IMR-90 (cell line): Measurements from ENCODE around the gene HOXD8. TPM values are rescaled to one million over a fixed set of nuclear protein-coding genes. Genes with fewer than 3 reads are reported as not detected.

Experiments
- ATAC-seq: fragments of 200-7000 bp; cut with Tn5 transposase; 2 replicates; pipeline ENCODE4 v1.9.1; 2020; ENCODE audit warnings: low read depth, mild to moderate bottlenecking, moderate library complexity
- BruUV-seq: library from RNA; stranded (reverse); fragments of 400-500 nt; replicated peaks from 2 replicates; lab custom pipeline; 2021; lab: Mats Ljungman, UMichigan
- CTCF ChIA-PET: fragments of 300-600 bp; formaldehyde crosslinking; extraction: SDS; loops from one replicate; lab custom pipeline; 2021; ENCODE audit warnings: antibody characterized with exemption; lab: Yijun Ruan, JAX
- POLR2A ChIA-PET: fragments of 300-600 bp; sonication (Branson Sonifier 250); formaldehyde crosslinking; loops from one replicate; lab custom pipeline; 2022; ENCODE audit warnings: antibody characterized with exemption; ENCODE audit not compliant: unreplicated experiment; lab: Charles Lee
- DNase-seq: peaks from one replicate; pipeline ENCODE4 v3.0.0; 2013
- H2AFZ ChIP-seq: replicated peaks from 2 replicates; pipeline ENCODE3; 2013; ENCODE audit warnings: low read length, mild to moderate bottlenecking; ENCODE audit not compliant: poor library complexity
- H2AK5ac ChIP-seq: 2 replicates; pipeline ENCODE4 v1.6.1; 2013; ENCODE audit warnings: low read depth, low read length, inconsistent platforms
- H2AK9ac ChIP-seq: replicated peaks from 2 replicates; pipeline ENCODE3; 2013; ENCODE audit warnings: mild to moderate bottlenecking, low read depth, low read length, moderate library complexity; ENCODE audit not compliant: poor library complexity
- H2BK120ac ChIP-seq: 2 replicates; pipeline ENCODE4 v1.6.1; 2013; ENCODE audit warnings: low read depth, low read length, inconsistent platforms
- H2BK15ac ChIP-seq: 3 replicates; pipeline ENCODE4 v1.6.1; 2013; ENCODE audit warnings: low read depth, low read length, inconsistent platforms
- H2BK20ac ChIP-seq: 2 replicates; pipeline ENCODE4 v1.6.1; 2013; ENCODE audit warnings: low read depth, mild to moderate bottlenecking, inconsistent platforms, low read length, moderate library complexity
- H2BK5ac ChIP-seq: 2 replicates; pipeline ENCODE4 v1.6.1; 2013; ENCODE audit warnings: mild to moderate bottlenecking, low read depth, low read length, inconsistent platforms; ENCODE audit not compliant: poor library complexity, severe bottlenecking
- H3K14ac ChIP-seq: replicated peaks from 2 replicates; pipeline ENCODE4 v1.6.1; 2013; ENCODE audit warnings: low read depth, low read length, inconsistent platforms
- H3K18ac ChIP-seq: 2 replicates; pipeline ENCODE4 v1.6.1; 2013; ENCODE audit warnings: low read depth, low read length, control low read depth
- H3K23ac ChIP-seq: 2 replicates; pipeline ENCODE4 v1.6.1; 2013; ENCODE audit warnings: low read depth, low read length, inconsistent platforms
- H3K27ac ChIP-seq: 2 replicates; pipeline ENCODE4 v1.5.1; 2013; ENCODE audit warnings: mild to moderate bottlenecking, control low read depth, low read length; ENCODE audit not compliant: insufficient read depth
- H3K27me3 ChIP-seq: 2 replicates; pipeline ENCODE4 v1.6.1; 2013; ENCODE audit warnings: low read length; ENCODE audit not compliant: control insufficient read depth, insufficient read depth
- H3K36me3 ChIP-seq: 2 replicates; pipeline ENCODE4 v1.6.1; 2013; ENCODE audit warnings: low read length, mixed read lengths; ENCODE audit not compliant: control insufficient read depth, insufficient read depth
- H3K4ac ChIP-seq: 2 replicates; pipeline ENCODE4 v1.6.1; 2013; ENCODE audit warnings: low read depth, low read length, inconsistent platforms
- H3K4me1 ChIP-seq: 2 replicates; pipeline ENCODE4 v1.6.1; 2013; ENCODE audit warnings: low read length, mixed read lengths; ENCODE audit not compliant: control insufficient read depth, insufficient read depth
- H3K4me2 ChIP-seq: 2 replicates; pipeline ENCODE4 v1.6.1; 2013; ENCODE audit warnings: low read depth, mild to moderate bottlenecking, control low read depth, low read length, moderate library complexity
- H3K4me3 ChIP-seq: 2 replicates; pipeline ENCODE4 v1.5.1; 2013; ENCODE audit warnings: low read depth, mild to moderate bottlenecking, control low read depth, low read length, moderate library complexity; ENCODE audit not compliant: insufficient read depth
- H3K56ac ChIP-seq: 2 replicates; pipeline ENCODE4 v1.6.1; 2013; ENCODE audit warnings: low read length, inconsistent platforms; ENCODE audit not compliant: insufficient read depth; ENCODE audit errors: extremely low read depth
- H3K79me1 ChIP-seq, 2 experiments: 2 replicates each; pipeline ENCODE4 v1.6.1; 2013; ENCODE audit warnings: low read length in 2 of 2, inconsistent platforms in 1 of 2, low read depth in 1 of 2
- H3K9ac ChIP-seq: 2 replicates; pipeline ENCODE4 v1.6.1; 2013; ENCODE audit warnings: low read depth, low read length, control low read depth
- H3K9me1 ChIP-seq: 2 replicates; pipeline ENCODE4 v1.6.1; 2013; ENCODE audit warnings: low read length, inconsistent platforms; ENCODE audit not compliant: insufficient read depth
- H3K9me3 ChIP-seq: 2 replicates; pipeline ENCODE4 v1.6.1; 2013; ENCODE audit warnings: low read length; ENCODE audit not compliant: control insufficient read depth, insufficient read depth
- H4K20me1 ChIP-seq: 2 replicates; pipeline ENCODE4 v1.6.1; 2013; ENCODE audit warnings: low read length, inconsistent platforms; ENCODE audit not compliant: insufficient read depth
- H4K5ac ChIP-seq: 2 replicates; pipeline ENCODE4 v1.6.1; 2013; ENCODE audit warnings: mild to moderate bottlenecking, low read depth, low read length, control low read depth
- H4K8ac ChIP-seq, 2 experiments: 2 replicates each; pipeline ENCODE4 v1.6.1; 2013; ENCODE audit warnings: low read depth in 2 of 2, low read length in 2 of 2, control low read depth in 1 of 2, inconsistent platforms in 1 of 2
- H4K91ac ChIP-seq: 2 replicates; pipeline ENCODE4 v1.6.1; 2013; ENCODE audit warnings: low read depth, low read length, inconsistent platforms; ENCODE audit not compliant: insufficient read depth
- BHLHE40 ChIP-seq: fragments of 150-350 bp; IDR thresholded peaks from 2 replicates; pipeline ENCODE4 v1.6.1; 2016; ENCODE audit warnings: mild to moderate bottlenecking, low read depth, low read length
- CEBPB ChIP-seq: IDR thresholded peaks from 2 replicates; pipeline ENCODE4 v1.6.1; 2012; ENCODE audit warnings: low read depth, low read length, improper control_type of control experiment
- CHD1 ChIP-seq: IDR thresholded peaks from 2 replicates; pipeline ENCODE4 v1.6.1; 2012; ENCODE audit warnings: low read depth, low read length, improper control_type of control experiment
- MAFK ChIP-seq: IDR thresholded peaks from 2 replicates; pipeline ENCODE4 v1.6.1; 2012; ENCODE audit warnings: low read depth, low read length, improper control_type of control experiment
- MXI1 ChIP-seq: IDR thresholded peaks from 2 replicates; pipeline ENCODE4 v1.6.1; 2012; ENCODE audit warnings: low read depth, mild to moderate bottlenecking, low read length, moderate library complexity, borderline replicate concordance
- NFE2L2 ChIP-seq: fragments of 150-350 bp; IDR thresholded peaks from 2 replicates; pipeline ENCODE4 v1.6.1; 2016; ENCODE audit warnings: low read depth, mild to moderate bottlenecking, low read length
- POLR2A ChIP-seq: IDR thresholded peaks from 2 replicates; pipeline ENCODE4 v1.6.1; 2012; ENCODE audit warnings: mild to moderate bottlenecking, low read depth, low read length
- RAD21 ChIP-seq: IDR thresholded peaks from 2 replicates; pipeline ENCODE4 v1.6.1; 2012; ENCODE audit warnings: low read length, improper control_type of control experiment
- RCOR1 ChIP-seq: IDR thresholded peaks from 2 replicates; pipeline ENCODE4 v1.6.1; 2012; ENCODE audit warnings: mild to moderate bottlenecking, low read length, improper control_type of control experiment; ENCODE audit not compliant: insufficient replicate concordance
- RFX5 ChIP-seq: IDR thresholded peaks from 2 replicates; pipeline ENCODE4 v1.8.0; 2012; ENCODE audit warnings: low read depth, mild to moderate bottlenecking, low read length, moderate library complexity
- SMC3 ChIP-seq: fragments of 150-350 bp; IDR thresholded peaks from 2 replicates; pipeline ENCODE4 v1.6.1; 2016; ENCODE audit warnings: low read depth, mild to moderate bottlenecking, antibody characterized with exemption, low read length, moderate library complexity
- WGBS, 2 experiments: methylation state at CpG; one replicate each; pipeline versions ENCODE4 v1.1.5 to v1.1.7; 2013; ENCODE audit warnings: missing lambda C conversion rate in 2 of 2; ENCODE audit not compliant: insufficient read length in 1 of 2; ENCODE audit errors: extremely low coverage in 2 of 2; 5-methylcytosine and 5-hydroxymethylcytosine counted together
- dilution Hi-C: fragments of 300-500 bp; cut with HindIII; formaldehyde crosslinking; loops from one replicate; pipeline ENCODE4 v1.14.3; 2018; ENCODE audit warnings: low sequenced_read_pairs; ENCODE audit not compliant: unreplicated experiment
- in situ Hi-C: fragments of 300-500 bp; cut with MboI; formaldehyde crosslinking; loops from 3 replicates; pipeline ENCODE4 v1.14.3; 2019; ENCODE audit warnings: low sequenced_read_pairs, inconsistent platforms, mixed read lengths
- intact Hi-C: fragments of 100-400 bp; cut with micrococcal nuclease; formaldehyde crosslinking; loops from 2 replicates; pipeline ENCODE4 v1.10.0; 2022
- polyA plus RNA-seq, 3 experiments: library from polyadenylated mRNA; depleted of rRNA; stranded (reverse); fragments of >200 nt; gene quantifications; 2 replicates each; pipeline ENCODE4 v1.2.3, GENCODE V29; 2012; ENCODE audit warnings: low replicate concordance in 1 of 3
- total RNA-seq: library from RNA; depleted of rRNA; stranded (reverse); fragments of >200 nt; gene quantifications from 2 replicates; pipeline ENCODE4 v1.2.3, GENCODE V29; 2012
- TF ChIP-seq, protein P1 (sequence below): fragments of 150-350 bp; IDR thresholded peaks from 2 replicates; pipeline ENCODE4 v1.6.1; 2017; ENCODE audit warnings: mild to moderate bottlenecking, antibody characterized with exemption, low read length, low read depth
- TF ChIP-seq, protein P2 (sequence below): conservative IDR thresholded peaks from 2 replicates; pipeline ENCODE4 v1.5.1; 2012; ENCODE audit warnings: mild to moderate bottlenecking, low read depth, low read length, improper control_type of control experiment
- TF ChIP-seq, protein P3 (sequence below): fragments of 150-350 bp; IDR thresholded peaks from 2 replicates; pipeline ENCODE4 v1.6.1; 2016; ENCODE audit warnings: low read depth, mild to moderate bottlenecking, low read length, moderate library complexity, borderline replicate concordance

HOXD8 gene
- total and polyA plus RNA-seq, 2 of the 4 experiments (the other 2 are of a cell fraction): not detected

DNA sequence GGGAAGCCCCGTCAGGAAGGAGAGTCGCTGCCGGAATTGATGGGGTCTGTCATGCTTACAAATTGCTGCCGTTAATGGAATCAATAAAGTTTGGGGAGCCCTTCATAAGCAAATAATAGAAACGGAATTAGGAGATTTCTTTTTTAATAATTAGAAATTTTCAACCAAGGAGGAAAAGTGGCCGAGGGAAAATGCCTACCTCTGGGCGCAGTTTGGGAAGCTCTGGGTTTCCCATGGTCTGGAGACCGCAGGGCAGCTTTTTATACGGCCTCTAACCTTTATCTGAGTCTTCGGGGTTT, 47.0 kb upstream of the HOXD8 start:
- no peak for DNase-seq

More for the DNA sequence above, 47.0 kb upstream of the HOXD8 start:
- no peak overlapping the region for H2AK5ac ChIP-seq
- H2AFZ ChIP-seq: no peak overlapping the region
- H2BK15ac ChIP-seq: no peak overlapping the region
- no peak overlapping the region for H4K5ac ChIP-seq
- no peak overlapping the region for H3K9ac ChIP-seq
- H4K20me1 ChIP-seq: peaks cover 3% of the 10 kb centered on the region; the same call in 1 of the 2 replicates
- no peak overlapping the region for H4K91ac ChIP-seq
- peaks cover 29% of the 10 kb centered on the region for H3K9me3 ChIP-seq
- no peak overlapping the region for H2BK20ac ChIP-seq
- H4K8ac ChIP-seq: no peak overlapping the region
- intact Hi-C loops (no loop called here), in situ Hi-C loops (loop anchor here (25.0 kb wide), 2 partner anchors 1045 to 1345 kb away; no protein-coding TSS in a partner anchor), dilution Hi-C loops (no loop called here)
- H3K4me1 ChIP-seq: peaks cover 1% of the 10 kb centered on the region
- H3K9me1 ChIP-seq: no peaks in the 10 kb centered on the region
- no peak overlapping the region for H3K4ac ChIP-seq
- no peak overlapping the region for H2BK5ac ChIP-seq
- no peak overlapping the region for H2AK9ac ChIP-seq
- no peak overlapping the region for H2BK120ac ChIP-seq
- ChIA-PET CTCF (no interaction called here), POLR2A (no interaction called here)
- no peak overlapping the region for H3K4me2 ChIP-seq
- H3K4me3 ChIP-seq: no peak overlapping the region
- H3K79me1 ChIP-seq: no peaks in the 10 kb centered on the region
- no peak overlapping the region for H3K23ac ChIP-seq
- ATAC-seq: no peak
- H3K18ac ChIP-seq: no peak overlapping the region
- no CpG with 5 or more reads among the region's 10 CpGs for WGBS, 2 experiments
- no peak for TF ChIP-seq POLR2A
- TF ChIP-seq BHLHE40: no peak
- TF ChIP-seq RCOR1: no peak
- TF ChIP-seq CEBPB: no peak
- TF ChIP-seq, protein P1, sequence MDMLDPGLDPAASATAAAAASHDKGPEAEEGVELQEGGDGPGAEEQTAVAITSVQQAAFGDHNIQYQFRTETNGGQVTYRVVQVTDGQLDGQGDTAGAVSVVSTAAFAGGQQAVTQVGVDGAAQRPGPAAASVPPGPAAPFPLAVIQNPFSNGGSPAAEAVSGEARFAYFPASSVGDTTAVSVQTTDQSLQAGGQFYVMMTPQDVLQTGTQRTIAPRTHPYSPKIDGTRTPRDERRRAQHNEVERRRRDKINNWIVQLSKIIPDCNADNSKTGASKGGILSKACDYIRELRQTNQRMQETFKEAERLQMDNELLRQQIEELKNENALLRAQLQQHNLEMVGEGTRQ: no peak
- no peak for TF ChIP-seq RAD21
- TF ChIP-seq MAFK: no peak
- TF ChIP-seq, protein P2, sequence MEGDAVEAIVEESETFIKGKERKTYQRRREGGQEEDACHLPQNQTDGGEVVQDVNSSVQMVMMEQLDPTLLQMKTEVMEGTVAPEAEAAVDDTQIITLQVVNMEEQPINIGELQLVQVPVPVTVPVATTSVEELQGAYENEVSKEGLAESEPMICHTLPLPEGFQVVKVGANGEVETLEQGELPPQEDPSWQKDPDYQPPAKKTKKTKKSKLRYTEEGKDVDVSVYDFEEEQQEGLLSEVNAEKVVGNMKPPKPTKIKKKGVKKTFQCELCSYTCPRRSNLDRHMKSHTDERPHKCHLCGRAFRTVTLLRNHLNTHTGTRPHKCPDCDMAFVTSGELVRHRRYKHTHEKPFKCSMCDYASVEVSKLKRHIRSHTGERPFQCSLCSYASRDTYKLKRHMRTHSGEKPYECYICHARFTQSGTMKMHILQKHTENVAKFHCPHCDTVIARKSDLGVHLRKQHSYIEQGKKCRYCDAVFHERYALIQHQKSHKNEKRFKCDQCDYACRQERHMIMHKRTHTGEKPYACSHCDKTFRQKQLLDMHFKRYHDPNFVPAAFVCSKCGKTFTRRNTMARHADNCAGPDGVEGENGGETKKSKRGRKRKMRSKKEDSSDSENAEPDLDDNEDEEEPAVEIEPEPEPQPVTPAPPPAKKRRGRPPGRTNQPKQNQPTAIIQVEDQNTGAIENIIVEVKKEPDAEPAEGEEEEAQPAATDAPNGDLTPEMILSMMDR: no peak
- TF ChIP-seq NFE2L2: no peak
- TF ChIP-seq MXI1: no peak
- no peak for TF ChIP-seq CHD1
- TF ChIP-seq, protein P3, sequence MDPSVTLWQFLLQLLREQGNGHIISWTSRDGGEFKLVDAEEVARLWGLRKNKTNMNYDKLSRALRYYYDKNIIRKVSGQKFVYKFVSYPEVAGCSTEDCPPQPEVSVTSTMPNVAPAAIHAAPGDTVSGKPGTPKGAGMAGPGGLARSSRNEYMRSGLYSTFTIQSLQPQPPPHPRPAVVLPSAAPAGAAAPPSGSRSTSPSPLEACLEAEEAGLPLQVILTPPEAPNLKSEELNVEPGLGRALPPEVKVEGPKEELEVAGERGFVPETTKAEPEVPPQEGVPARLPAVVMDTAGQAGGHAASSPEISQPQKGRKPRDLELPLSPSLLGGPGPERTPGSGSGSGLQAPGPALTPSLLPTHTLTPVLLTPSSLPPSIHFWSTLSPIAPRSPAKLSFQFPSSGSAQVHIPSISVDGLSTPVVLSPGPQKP: no peak
- TF ChIP-seq SMC3: no peak
- TF ChIP-seq RFX5: no peak
- BruUV-seq: no TSS peak
- H3K14ac ChIP-seq: no peak overlapping the region
- H3K36me3 ChIP-seq: no peaks in the 10 kb centered on the region
- no peak overlapping the region for H3K27ac ChIP-seq
- no peak overlapping the region for H3K56ac ChIP-seq
- peaks cover 84% of the 10 kb centered on the region for H3K27me3 ChIP-seq
